ENCODE results near the gene CARD19.

CARD19 gene

GRCh38 chr9:93161786-93162562, 66.0 kb downstream of the CARD19 start:
- no peaks in the 10 kb centered on the region for H3K27me3 ChIP-seq (ENCODE audit: control insufficient read depth, insufficient read depth, low read length)
- no peaks in the 10 kb centered on the region for H3K4me1 ChIP-seq (ENCODE audit: control insufficient read depth, insufficient read depth, low read length)
- H3K9ac ChIP-seq (ENCODE audit: low read length), result no peak overlapping the region
- no peaks in the 10 kb centered on the region for H3K9me3 ChIP-seq (ENCODE audit: control insufficient read depth, low read length)
- no peaks in the 10 kb centered on the region for H3K36me3 ChIP-seq (ENCODE audit: control insufficient read depth, insufficient read depth, low read length)
- no peak overlapping the region for H3K4me3 ChIP-seq (ENCODE audit: low read length)
